ENCODE data around the gene CCKAR. TPM values are rescaled to one million over a fixed set of nuclear protein-coding genes. Genes with fewer than 3 reads are reported as not detected.

Gene CCKAR
- total and polyA plus RNA-seq, 2 of the 13 experiments (the other 11 are each of a cell fraction or from before 2014, with no cell fraction given) = not detected

DNA sequence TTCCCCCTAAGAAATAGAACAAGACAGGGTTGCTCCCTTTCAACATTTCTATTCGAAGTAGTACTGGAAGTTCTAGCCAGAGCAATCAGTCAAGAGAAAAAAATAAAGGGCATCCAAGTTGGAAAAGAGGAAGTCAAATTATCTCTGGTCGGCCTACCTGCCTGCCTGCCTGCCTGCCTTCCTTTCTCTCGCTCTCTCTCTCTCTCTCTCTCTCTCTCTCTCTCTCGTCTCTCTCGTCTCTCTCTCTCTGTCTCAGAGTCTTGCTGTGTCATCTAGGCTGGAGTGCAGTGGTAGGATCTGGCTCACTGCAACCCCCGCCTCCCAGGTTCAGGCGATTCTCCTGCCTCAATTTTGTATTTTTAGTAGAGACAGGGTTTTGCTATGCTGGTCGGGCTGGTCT, 42.9 kb downstream of the CCKAR start:
- Histone ChIP-seq H3K36me3 (replicated peaks in 1 of 2; ENCODE audit: control insufficient read depth in 1 of 2, insufficient read depth in 2 of 2, low read length in 2 of 2) (no peaks in the 10 kb centered on the region), H3K27ac (ENCODE audit: extremely low read length, insufficient read depth, low read length) (no peak overlapping the region), H3K9me3 (ENCODE audit: low read length) (no peaks in the 10 kb centered on the region), H3K4me1 (ENCODE audit: insufficient read depth, low read length) (peaks cover 12% of the 10 kb centered on the region), H3K4me3 (replicated peaks in 1 of 3; ENCODE audit: insufficient read depth in 1 of 3, low read depth in 2 of 3, low read length in 3 of 3) (no peak overlapping the region), H3K79me2 (ENCODE audit: insufficient read depth, low read length) (no peaks in the 10 kb centered on the region), H2AFZ (ENCODE audit: low read length) (no peak overlapping the region), H3K9ac (ENCODE audit: insufficient read depth, low read depth, low read length) (no peak overlapping the region), H3K27me3 (ENCODE audit: control insufficient read depth in 1 of 2, insufficient read depth in 2 of 2, low read length in 2 of 2) (no peaks in the 10 kb centered on the region), H3K4me2 (ENCODE audit: low read depth, low read length) (no peak overlapping the region), H4K20me1 (ENCODE audit: insufficient read depth, low read length) (no peaks in the 10 kb centered on the region)
- ChIA-PET POLR2A (no interaction called here), CTCF (ENCODE audit: low intra/inter-chr PET ratio, low total read pairs) (no interaction called here)
- no TSS peak for BruUV-seq (replicated peaks)
- intact Hi-C loops (cut with micrococcal nuclease; ENCODE audit: unreplicated experiment) (no loop called here), in situ Hi-C loops (cut with HindIII; ENCODE audit: extremely low pct_ligation_motif_present, low pct_unique_long_range_greater_than_20kb) (no loop called here)
- ATAC-seq = no peak
- WGBS (ENCODE audit: low lambda C conversion rate) = 43% methylated on average over 8 of the region's 8 CpGs
- DNase-seq (ENCODE audit: low spot score) = no peak
- FAIRE-seq = no peak
- TF ChIP-seq PITX1 (CRISPR knock-in tag; IDR thresholded peaks at IDR 0.05) (no peak), ZNF253 (CRISPR knock-in tag; IDR thresholded peaks at IDR 0.05; ENCODE audit: borderline replicate concordance) (no peak), SUZ12 (IDR thresholded peaks at IDR 0.05; ENCODE audit: low read depth, low read length) (no peak), ZNF546 (CRISPR knock-in tag; conservative IDR thresholded peaks at IDR 0.05) (no peak), ZNF577 (CRISPR knock-in tag; IDR thresholded peaks at IDR 0.05; ENCODE audit: borderline replicate concordance, low read depth) (no peak), ZNF451 (CRISPR knock-in tag; IDR thresholded peaks at IDR 0.05) (no peak), CC2D1A (CRISPR knock-in tag; IDR thresholded peaks at IDR 0.05) (no peak), CCDC6 (CRISPR knock-in tag; IDR thresholded peaks at IDR 0.05) (no peak), HNF4A (CRISPR knock-in tag; IDR thresholded peaks at IDR 0.05) (no peak)
- TF ChIP-seq, protein P1, sequence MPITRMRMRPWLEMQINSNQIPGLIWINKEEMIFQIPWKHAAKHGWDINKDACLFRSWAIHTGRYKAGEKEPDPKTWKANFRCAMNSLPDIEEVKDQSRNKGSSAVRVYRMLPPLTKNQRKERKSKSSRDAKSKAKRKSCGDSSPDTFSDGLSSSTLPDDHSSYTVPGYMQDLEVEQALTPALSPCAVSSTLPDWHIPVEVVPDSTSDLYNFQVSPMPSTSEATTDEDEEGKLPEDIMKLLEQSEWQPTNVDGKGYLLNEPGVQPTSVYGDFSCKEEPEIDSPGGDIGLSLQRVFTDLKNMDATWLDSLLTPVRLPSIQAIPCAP (CRISPR knock-in tag; IDR thresholded peaks at IDR 0.05; ENCODE audit: low read depth) = no peak
- TF ChIP-seq, protein P2, sequence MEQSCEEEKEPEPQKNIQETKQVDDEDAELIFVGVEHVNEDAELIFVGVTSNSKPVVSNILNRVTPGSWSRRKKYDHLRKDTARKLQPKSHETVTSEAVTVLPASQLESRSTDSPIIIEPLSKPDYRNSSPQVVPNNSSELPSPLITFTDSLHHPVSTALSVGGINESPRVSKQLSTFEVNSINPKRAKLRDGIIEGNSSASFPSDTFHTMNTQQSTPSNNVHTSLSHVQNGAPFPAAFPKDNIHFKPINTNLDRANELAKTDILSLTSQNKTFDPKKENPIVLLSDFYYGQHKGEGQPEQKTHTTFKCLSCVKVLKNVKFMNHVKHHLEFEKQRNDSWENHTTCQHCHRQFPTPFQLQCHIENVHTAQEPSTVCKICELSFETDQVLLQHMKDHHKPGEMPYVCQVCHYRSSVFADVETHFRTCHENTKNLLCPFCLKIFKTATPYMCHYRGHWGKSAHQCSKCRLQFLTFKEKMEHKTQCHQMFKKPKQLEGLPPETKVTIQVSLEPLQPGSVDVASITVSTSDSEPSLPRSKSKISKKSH (CRISPR knock-in tag; IDR thresholded peaks at IDR 0.05; ENCODE audit: borderline replicate concordance) = no peak
- TF ChIP-seq, protein P3, sequence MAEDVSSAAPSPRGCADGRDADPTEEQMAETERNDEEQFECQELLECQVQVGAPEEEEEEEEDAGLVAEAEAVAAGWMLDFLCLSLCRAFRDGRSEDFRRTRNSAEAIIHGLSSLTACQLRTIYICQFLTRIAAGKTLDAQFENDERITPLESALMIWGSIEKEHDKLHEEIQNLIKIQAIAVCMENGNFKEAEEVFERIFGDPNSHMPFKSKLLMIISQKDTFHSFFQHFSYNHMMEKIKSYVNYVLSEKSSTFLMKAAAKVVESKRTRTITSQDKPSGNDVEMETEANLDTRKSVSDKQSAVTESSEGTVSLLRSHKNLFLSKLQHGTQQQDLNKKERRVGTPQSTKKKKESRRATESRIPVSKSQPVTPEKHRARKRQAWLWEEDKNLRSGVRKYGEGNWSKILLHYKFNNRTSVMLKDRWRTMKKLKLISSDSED (CRISPR knock-in tag; IDR thresholded peaks at IDR 0.05) = no peak
- TF ChIP-seq, protein P4, sequence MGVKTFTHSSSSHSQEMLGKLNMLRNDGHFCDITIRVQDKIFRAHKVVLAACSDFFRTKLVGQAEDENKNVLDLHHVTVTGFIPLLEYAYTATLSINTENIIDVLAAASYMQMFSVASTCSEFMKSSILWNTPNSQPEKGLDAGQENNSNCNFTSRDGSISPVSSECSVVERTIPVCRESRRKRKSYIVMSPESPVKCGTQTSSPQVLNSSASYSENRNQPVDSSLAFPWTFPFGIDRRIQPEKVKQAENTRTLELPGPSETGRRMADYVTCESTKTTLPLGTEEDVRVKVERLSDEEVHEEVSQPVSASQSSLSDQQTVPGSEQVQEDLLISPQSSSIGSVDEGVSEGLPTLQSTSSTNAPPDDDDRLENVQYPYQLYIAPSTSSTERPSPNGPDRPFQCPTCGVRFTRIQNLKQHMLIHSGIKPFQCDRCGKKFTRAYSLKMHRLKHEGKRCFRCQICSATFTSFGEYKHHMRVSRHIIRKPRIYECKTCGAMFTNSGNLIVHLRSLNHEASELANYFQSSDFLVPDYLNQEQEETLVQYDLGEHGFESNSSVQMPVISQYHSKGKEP (CRISPR knock-in tag; IDR thresholded peaks at IDR 0.05) = no peak
- TF ChIP-seq, protein P5, sequence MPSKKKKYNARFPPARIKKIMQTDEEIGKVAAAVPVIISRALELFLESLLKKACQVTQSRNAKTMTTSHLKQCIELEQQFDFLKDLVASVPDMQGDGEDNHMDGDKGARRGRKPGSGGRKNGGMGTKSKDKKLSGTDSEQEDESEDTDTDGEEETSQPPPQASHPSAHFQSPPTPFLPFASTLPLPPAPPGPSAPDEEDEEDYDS (CRISPR knock-in tag; IDR thresholded peaks at IDR 0.05) = no peak
- TF ChIP-seq, protein P6, sequence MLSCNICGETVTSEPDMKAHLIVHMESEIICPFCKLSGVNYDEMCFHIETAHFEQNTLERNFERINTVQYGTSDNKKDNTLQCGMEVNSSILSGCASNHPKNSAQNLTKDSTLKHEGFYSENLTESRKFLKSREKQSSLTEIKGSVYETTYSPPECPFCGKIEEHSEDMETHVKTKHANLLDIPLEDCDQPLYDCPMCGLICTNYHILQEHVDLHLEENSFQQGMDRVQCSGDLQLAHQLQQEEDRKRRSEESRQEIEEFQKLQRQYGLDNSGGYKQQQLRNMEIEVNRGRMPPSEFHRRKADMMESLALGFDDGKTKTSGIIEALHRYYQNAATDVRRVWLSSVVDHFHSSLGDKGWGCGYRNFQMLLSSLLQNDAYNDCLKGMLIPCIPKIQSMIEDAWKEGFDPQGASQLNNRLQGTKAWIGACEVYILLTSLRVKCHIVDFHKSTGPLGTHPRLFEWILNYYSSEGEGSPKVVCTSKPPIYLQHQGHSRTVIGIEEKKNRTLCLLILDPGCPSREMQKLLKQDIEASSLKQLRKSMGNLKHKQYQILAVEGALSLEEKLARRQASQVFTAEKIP (CRISPR knock-in tag; IDR thresholded peaks at IDR 0.05; ENCODE audit: borderline replicate concordance) = no peak

Measured in HepG2 (cell line).